K562 (cell line): ENCODE measurements around the gene A1BG. TPM values are rescaled to one million over a fixed set of nuclear protein-coding genes. Genes with fewer than 3 reads are reported as not detected.

Source experiments
- CBFA2T2 ChIP-seq: fragments of 450-650 bp; conservative IDR thresholded peaks from 2 replicates; pipeline ENCODE4 v1.6.1; 2017; ENCODE audit warnings: mild to moderate bottlenecking
- CBFA2T3 ChIP-seq: fragments of 450-650 bp; IDR thresholded peaks from 2 replicates; pipeline ENCODE4 v1.6.1; 2017
- FOXJ3 ChIP-seq: sonication (generic); formaldehyde crosslinking; IDR thresholded peaks from 2 replicates; pipeline ENCODE4 v1.4.0; 2020; ENCODE audit warnings: mild to moderate bottlenecking, missing genetic modification reagents
- JUN ChIP-seq, 2 experiments: sonication (generic) in 1 of 2; formaldehyde crosslinking in 1 of 2; IDR thresholded peaks; 2 replicates each; pipeline versions ENCODE4 v1.6.1 to v1.8.0; 2012 to 2022; ENCODE audit warnings: borderline replicate concordance in 2 of 2, mild to moderate bottlenecking in 2 of 2, improper control_type of control experiment in 1 of 2, low read depth in 1 of 2, low read length in 1 of 2, missing genetic modification reagents in 1 of 2
- MTF1 ChIP-seq: fragments of 250-450 bp; sonication (Bioruptor Pico); IDR thresholded peaks from 2 replicates; pipeline ENCODE4 v1.9.0; 2021; ENCODE audit warnings: moderate library complexity, mild to moderate bottlenecking, inconsistent platforms, borderline replicate concordance
- RBM25 ChIP-seq: fragments of 200-400 bp; formaldehyde crosslinking; IDR thresholded peaks from 2 replicates; pipeline ENCODE4 v1.6.1; 2018; ENCODE audit warnings: low read length, low read depth, moderate library complexity; ENCODE audit not compliant: severe bottlenecking
- SMAD1 ChIP-seq: fragments of 150-350 bp; IDR thresholded peaks from 2 replicates; pipeline ENCODE4 v1.6.1; 2014; ENCODE audit warnings: low read length, low read depth; ENCODE audit not compliant: partially characterized antibody
- SMARCA4 ChIP-seq: fragments of 450-650 bp; IDR thresholded peaks from 2 replicates; pipeline ENCODE4 v1.6.1; 2016
- TAL1 ChIP-seq: fragments of 450-650 bp; IDR thresholded peaks from 2 replicates; pipeline ENCODE4 v1.6.1; 2016; ENCODE audit warnings: mild to moderate bottlenecking
- THRAP3 ChIP-seq: fragments of 450-650 bp; IDR thresholded peaks from 2 replicates; pipeline ENCODE4 v1.6.1; 2016; ENCODE audit warnings: mild to moderate bottlenecking, inconsistent platforms, borderline replicate concordance
- ZFP36 ChIP-seq: fragments of 150-350 bp; IDR thresholded peaks from 2 replicates; pipeline ENCODE4 v1.6.1; 2018; ENCODE audit warnings: low read length, low read depth; ENCODE audit not compliant: partially characterized antibody
- ZNF23 ChIP-seq: fragments of 250-450 bp; sonication (Bioruptor Pico); IDR thresholded peaks from 2 replicates; pipeline ENCODE4 v1.4.0; 2020; ENCODE audit warnings: mild to moderate bottlenecking
- polyA plus RNA-seq, 8 experiments: library from polyadenylated mRNA; depleted of rRNA in 4 of 8; stranded (reverse) in 5 of 8; unstranded in 3 of 8; fragments of >200 nt; fragmentation: Nextera tagmentation in 2 of 8; fragmentation: Illumina TruSeq in 1 of 8; extraction: Ambion mirVana in 2 of 8; extraction: Trizol in 1 of 8; gene quantifications; 2 replicates each; pipeline versions ENCODE4 v1.2.1 to v1.2.3, GENCODE V29; 2011 to 2014; ENCODE audit warnings: inconsistent platforms in 1 of 8, missing spikeins in 1 of 8
- total RNA-seq, 7 experiments: library from RNA; depleted of rRNA in 6 of 7; stranded (reverse); fragments of >200 nt in 6 of 7; fragmentation: Illumina TruSeq in 2 of 7; extraction: Trizol in 2 of 7; gene quantifications; 2 replicates each; pipeline versions ENCODE4 v1.2.1 to v1.2.3, GENCODE V29; 2011 to 2021; ENCODE audit warnings: low replicate concordance in 1 of 7
- TF ChIP-seq, protein P1 (sequence below): fragments of 450-650 bp; IDR thresholded peaks from 2 replicates; pipeline ENCODE4 v1.6.1; 2016; ENCODE audit warnings: low read depth
- TF ChIP-seq, protein P2 (sequence below): sonication (generic); formaldehyde crosslinking; IDR thresholded peaks from 2 replicates; pipeline ENCODE4 v1.8.0; 2023; ENCODE audit warnings: mild to moderate bottlenecking, missing genetic modification reagents

Gene A1BG
- total and polyA plus RNA-seq, 9 of the 15 experiments (the other 6 are each of a cell fraction or from before 2014, with no cell fraction given): 0.10 to 19.8 (median 2.6) TPM

GRCh38 chr19:58325311-58326022 is 27.8 kb downstream of the A1BG start (continued):
- TF ChIP-seq, protein P1, sequence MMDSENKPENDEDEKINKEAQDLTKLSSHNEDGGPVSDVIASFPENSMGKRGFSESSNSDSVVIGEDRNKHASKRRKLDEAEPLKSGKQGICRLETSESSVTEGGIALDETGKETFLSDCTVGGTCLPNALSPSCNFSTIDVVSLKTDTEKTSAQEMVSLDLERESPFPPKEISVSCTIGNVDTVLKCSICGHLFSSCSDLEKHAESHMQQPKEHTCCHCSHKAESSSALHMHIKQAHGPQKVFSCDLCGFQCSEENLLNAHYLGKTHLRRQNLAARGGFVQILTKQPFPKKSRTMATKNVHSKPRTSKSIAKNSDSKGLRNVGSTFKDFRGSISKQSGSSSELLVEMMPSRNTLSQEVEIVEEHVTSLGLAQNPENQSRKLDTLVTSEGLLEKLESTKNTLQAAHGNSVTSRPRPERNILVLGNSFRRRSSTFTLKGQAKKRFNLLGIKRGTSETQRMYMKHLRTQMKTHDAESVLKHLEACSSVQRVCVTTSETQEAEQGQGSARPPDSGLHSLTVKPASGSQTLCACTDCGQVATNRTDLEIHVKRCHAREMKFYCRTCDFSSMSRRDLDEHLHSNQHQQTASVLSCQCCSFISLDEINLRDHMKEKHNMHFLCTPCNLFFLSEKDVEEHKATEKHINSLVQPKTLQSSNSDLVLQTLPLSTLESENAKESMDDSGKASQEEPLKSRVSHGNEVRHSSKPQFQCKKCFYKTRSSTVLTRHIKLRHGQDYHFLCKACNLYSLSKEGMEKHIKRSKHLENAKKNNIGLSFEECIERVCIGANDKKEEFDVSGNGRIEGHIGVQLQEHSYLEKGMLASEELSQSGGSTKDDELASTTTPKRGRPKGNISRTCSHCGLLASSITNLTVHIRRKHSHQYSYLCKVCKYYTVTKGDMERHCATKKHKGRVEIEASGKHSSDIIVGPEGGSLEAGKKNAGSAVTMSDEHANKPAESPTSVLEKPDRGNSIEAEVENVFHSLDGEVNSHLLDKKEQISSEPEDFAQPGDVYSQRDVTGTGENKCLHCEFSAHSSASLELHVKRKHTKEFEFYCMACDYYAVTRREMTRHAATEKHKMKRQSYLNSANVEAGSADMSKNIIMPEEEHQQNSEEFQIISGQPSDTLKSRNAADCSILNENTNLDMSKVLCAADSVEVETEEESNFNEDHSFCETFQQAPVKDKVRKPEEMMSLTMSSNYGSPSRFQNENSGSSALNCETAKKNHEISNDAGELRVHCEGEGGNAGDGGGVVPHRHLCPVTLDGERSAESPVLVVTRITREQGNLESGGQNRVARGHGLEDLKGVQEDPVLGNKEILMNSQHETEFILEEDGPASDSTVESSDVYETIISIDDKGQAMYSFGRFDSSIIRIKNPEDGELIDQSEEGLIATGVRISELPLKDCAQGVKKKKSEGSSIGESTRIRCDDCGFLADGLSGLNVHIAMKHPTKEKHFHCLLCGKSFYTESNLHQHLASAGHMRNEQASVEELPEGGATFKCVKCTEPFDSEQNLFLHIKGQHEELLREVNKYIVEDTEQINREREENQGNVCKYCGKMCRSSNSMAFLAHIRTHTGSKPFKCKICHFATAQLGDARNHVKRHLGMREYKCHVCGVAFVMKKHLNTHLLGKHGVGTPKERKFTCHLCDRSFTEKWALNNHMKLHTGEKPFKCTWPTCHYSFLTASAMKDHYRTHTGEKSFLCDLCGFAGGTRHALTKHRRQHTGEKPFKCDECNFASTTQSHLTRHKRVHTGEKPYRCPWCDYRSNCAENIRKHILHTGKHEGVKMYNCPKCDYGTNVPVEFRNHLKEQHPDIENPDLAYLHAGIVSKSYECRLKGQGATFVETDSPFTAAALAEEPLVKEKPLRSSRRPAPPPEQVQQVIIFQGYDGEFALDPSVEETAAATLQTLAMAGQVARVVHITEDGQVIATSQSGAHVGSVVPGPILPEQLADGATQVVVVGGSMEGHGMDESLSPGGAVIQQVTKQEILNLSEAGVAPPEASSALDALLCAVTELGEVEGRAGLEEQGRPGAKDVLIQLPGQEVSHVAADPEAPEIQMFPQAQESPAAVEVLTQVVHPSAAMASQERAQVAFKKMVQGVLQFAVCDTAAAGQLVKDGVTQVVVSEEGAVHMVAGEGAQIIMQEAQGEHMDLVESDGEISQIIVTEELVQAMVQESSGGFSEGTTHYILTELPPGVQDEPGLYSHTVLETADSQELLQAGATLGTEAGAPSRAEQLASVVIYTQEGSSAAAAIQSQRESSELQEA: 0 out of 2 replicates have a peak, but pooled peaks have one; percentile 22
- TF ChIP-seq CBFA2T3: peak; percentile 48
- TF ChIP-seq FOXJ3: no peak
- no peak for TF ChIP-seq SMAD1
- no peak for TF ChIP-seq TAL1
- TF ChIP-seq CBFA2T2: peak; percentile 32
- TF ChIP-seq ZFP36: no peak
- TF ChIP-seq JUN (IDR thresholded peaks at IDR 0.05; ENCODE audit: borderline replicate concordance, low read depth, low read length): no peak
- no peak for TF ChIP-seq JUN (CRISPR knock-in tag; IDR thresholded peaks at IDR 0.05; ENCODE audit: borderline replicate concordance)
- TF ChIP-seq, protein P2, sequence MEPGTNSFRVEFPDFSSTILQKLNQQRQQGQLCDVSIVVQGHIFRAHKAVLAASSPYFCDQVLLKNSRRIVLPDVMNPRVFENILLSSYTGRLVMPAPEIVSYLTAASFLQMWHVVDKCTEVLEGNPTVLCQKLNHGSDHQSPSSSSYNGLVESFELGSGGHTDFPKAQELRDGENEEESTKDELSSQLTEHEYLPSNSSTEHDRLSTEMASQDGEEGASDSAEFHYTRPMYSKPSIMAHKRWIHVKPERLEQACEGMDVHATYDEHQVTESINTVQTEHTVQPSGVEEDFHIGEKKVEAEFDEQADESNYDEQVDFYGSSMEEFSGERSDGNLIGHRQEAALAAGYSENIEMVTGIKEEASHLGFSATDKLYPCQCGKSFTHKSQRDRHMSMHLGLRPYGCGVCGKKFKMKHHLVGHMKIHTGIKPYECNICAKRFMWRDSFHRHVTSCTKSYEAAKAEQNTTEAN (CRISPR knock-in tag): no peak
- TF ChIP-seq SMARCA4: no peak
- no peak for TF ChIP-seq MTF1 (CRISPR knock-in tag)
- TF ChIP-seq RBM25: no peak
- no peak for TF ChIP-seq THRAP3
- TF ChIP-seq ZNF23: no peak
